RWPE2 (cell line): ENCODE measurements around the gene FAM187B.

Experiments
- ATAC-seq: fragments of 200-7000 bp; cut with Tn5 transposase; 3 replicates; pipeline ENCODE4 v1.9.1; 2021; ENCODE audit warnings: low read depth
- DNase-seq: peaks from one replicate; pipeline ENCODE4 v3.0.0-alpha.2; 2020; ENCODE audit warnings: low spot score
- H3K27ac ChIP-seq: fragments of 450-650 bp; 2 replicates; pipeline ENCODE4 v1.5.1; 2017; ENCODE audit warnings: mild to moderate bottlenecking; ENCODE audit not compliant: poor library complexity, severe bottlenecking
- H3K27me3 ChIP-seq: fragments of 250-450 bp; sonication (Bioruptor Pico); 2 replicates; pipeline ENCODE4 v1.5.1; 2021; ENCODE audit warnings: mild to moderate bottlenecking, moderate library complexity; ENCODE audit not compliant: insufficient read depth, poor library complexity, severe bottlenecking
- H3K36me3 ChIP-seq: fragments of 250-450 bp; sonication (Bioruptor Pico); 2 replicates; pipeline ENCODE4 v1.5.1; 2020; ENCODE audit warnings: low read depth, mild to moderate bottlenecking, moderate library complexity
- H3K4me1 ChIP-seq: fragments of 250-450 bp; sonication (Bioruptor Pico); 2 replicates; pipeline ENCODE4 v1.5.1; 2021; ENCODE audit warnings: mild to moderate bottlenecking, moderate library complexity; ENCODE audit not compliant: insufficient read depth, poor library complexity, severe bottlenecking
- H3K4me3 ChIP-seq: fragments of 250-450 bp; sonication (Bioruptor Pico); 2 replicates; pipeline ENCODE4 v1.5.1; 2021; ENCODE audit warnings: mild to moderate bottlenecking, moderate library complexity; ENCODE audit not compliant: severe bottlenecking
- H3K9me3 ChIP-seq: fragments of 250-450 bp; sonication (Bioruptor Pico); 2 replicates; pipeline ENCODE4 v1.5.1; 2021; ENCODE audit warnings: mild to moderate bottlenecking, moderate library complexity; ENCODE audit not compliant: severe bottlenecking
- CTCF ChIP-seq: fragments of 450-650 bp; IDR thresholded peaks from one replicate; pipeline ENCODE4 v1.5.1; 2017; ENCODE audit warnings: mild to moderate bottlenecking, moderate library complexity; ENCODE audit not compliant: poor library complexity, severe bottlenecking

The FAM187B gene

GRCh38 chr19:35249146-35249847 lies 20.8 kb upstream of the FAM187B start:
- peak overlapping the region; percentile 87 for H3K27ac ChIP-seq
- DNase-seq (no peak), ATAC-seq (no peak)
- H3K27me3 ChIP-seq: no peaks in the 10 kb centered on the region
- no peaks in the 10 kb centered on the region for H3K9me3 ChIP-seq
- no peak for TF ChIP-seq CTCF
- H3K4me3 ChIP-seq: peak overlapping the region; percentile 54
- peaks cover 34% of the 10 kb centered on the region for H3K36me3 ChIP-seq
- no peaks in the 10 kb centered on the region for H3K4me1 ChIP-seq

- peak within 1 kb of the TSS; percentile 87 for H3K27ac ChIP-seq
- no peaks in the 10 kb centered on the region for H3K27me3 ChIP-seq
- H3K4me1 ChIP-seq: no peaks in the 10 kb centered on the region
- peaks cover 26% of the 10 kb centered on the region for H3K36me3 ChIP-seq
- DNase-seq (peak; percentile 96), ATAC-seq (peak; percentile 86)
- H3K9me3 ChIP-seq: no peaks in the 10 kb centered on the region
- TF ChIP-seq CTCF: no peak
- peak within 1 kb of the TSS; percentile 54 for H3K4me3 ChIP-seq
Observed at GRCh38 chr19:35248310-35249145, 20.0 kb upstream of the FAM187B start, which contains the start of gene LSR. Gene LSR (plus strand): TSS chr19:35249002. CDS start chr19:35249023, 21 bp downstream.

DNA sequence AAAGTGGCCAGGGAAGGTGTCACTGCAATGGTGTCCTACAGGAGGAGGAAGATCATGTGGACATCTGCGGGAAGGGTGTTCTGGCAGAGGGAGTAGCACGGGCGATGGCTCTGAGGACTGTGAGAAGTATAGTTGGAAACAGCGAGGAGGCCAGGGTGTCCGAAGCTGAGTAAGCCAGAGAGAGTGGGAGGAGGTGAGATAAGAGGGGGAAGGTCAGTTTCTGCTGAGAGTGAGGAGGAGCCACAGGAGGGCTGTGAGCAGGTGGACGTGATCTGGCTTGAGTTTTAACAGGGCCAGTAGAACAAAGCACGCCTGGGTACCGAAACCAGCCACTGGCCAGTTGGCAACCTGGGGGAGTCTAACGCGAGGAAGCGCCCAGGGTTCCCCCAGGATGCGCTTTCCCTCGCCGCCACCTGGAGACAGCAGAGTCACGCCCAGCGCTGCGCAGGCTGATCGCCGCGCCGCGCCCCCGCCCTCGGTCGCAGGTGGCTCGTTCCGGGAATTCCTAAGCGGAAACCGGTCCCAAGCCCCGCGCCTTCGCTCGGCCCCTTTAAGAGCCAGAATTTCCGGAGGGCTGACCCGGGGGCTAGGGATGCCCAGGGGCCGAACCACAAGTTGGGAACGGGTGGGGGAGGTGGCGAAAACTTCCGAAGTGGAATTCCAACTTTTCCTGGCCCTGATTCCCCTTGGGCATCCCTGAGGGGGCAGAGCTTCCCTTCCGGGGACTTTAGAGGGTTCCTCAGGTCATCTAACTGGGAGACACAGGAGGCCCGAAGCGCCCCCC lies 19.2 kb upstream of the FAM187B start:
- DNase-seq (peak; percentile 93), ATAC-seq (peak; percentile 69)
- Histone ChIP-seq H3K9me3 (no peaks in the 10 kb centered on the region), H3K36me3 (peaks cover 18% of the 10 kb centered on the region), H3K27ac (peak overlapping the region; percentile 87), H3K4me1 (no peaks in the 10 kb centered on the region), H3K27me3 (no peaks in the 10 kb centered on the region), H3K4me3 (peak overlapping the region; percentile 54)
- TF ChIP-seq CTCF: peak; percentile 78

- Histone ChIP-seq H3K4me3 (no peak overlapping the region), H3K4me1 (no peaks in the 10 kb centered on the region), H3K36me3 (peaks cover 11% of the 10 kb centered on the region), H3K27ac (no peak overlapping the region), H3K9me3 (peaks cover 5% of the 10 kb centered on the region), H3K27me3 (peaks cover 5% of the 10 kb centered on the region)
- no peak for TF ChIP-seq CTCF
- no peak for ATAC-seq
- DNase-seq: no peak
Observed at GRCh38 chr19:35246466-35247092, 18.0 kb upstream of the FAM187B start.
